Astrocyte of the cerebellum (primary cell): ENCODE results near the gene HDAC4.

ENCODE experiments used
- DNase-seq: peaks from one replicate; pipeline ENCODE4 v3.0.0-alpha.2; 2011; ENCODE audit warnings: low read depth
- H3K4me3 ChIP-seq: 2 replicates; pipeline ENCODE4 v1.5.1; 2011; ENCODE audit warnings: mild to moderate bottlenecking, low read depth, low read length, moderate library complexity
- in situ Hi-C: cut with HindIII; loops from 2 replicates; pipeline ENCODE4 v1.10.0; 2017; ENCODE audit warnings: low sequenced_read_pairs
- TF ChIP-seq, protein P1 (sequence below): IDR thresholded peaks from 2 replicates; pipeline ENCODE4 v1.5.1; 2012; ENCODE audit warnings: low read length, low read depth, moderate library complexity, mild to moderate bottlenecking; ENCODE audit errors: missing control alignments

Gene HDAC4

GRCh38 chr2:239262484-239263230 is 138.2 kb downstream of the HDAC4 start:
- in situ Hi-C loops, result loop anchor here (5.0 kb wide), 1 partner anchor 70 kb away; no protein-coding TSS in a partner anchor
- no peak for DNase-seq
- TF ChIP-seq, protein P1, sequence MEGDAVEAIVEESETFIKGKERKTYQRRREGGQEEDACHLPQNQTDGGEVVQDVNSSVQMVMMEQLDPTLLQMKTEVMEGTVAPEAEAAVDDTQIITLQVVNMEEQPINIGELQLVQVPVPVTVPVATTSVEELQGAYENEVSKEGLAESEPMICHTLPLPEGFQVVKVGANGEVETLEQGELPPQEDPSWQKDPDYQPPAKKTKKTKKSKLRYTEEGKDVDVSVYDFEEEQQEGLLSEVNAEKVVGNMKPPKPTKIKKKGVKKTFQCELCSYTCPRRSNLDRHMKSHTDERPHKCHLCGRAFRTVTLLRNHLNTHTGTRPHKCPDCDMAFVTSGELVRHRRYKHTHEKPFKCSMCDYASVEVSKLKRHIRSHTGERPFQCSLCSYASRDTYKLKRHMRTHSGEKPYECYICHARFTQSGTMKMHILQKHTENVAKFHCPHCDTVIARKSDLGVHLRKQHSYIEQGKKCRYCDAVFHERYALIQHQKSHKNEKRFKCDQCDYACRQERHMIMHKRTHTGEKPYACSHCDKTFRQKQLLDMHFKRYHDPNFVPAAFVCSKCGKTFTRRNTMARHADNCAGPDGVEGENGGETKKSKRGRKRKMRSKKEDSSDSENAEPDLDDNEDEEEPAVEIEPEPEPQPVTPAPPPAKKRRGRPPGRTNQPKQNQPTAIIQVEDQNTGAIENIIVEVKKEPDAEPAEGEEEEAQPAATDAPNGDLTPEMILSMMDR, result no peak
- H3K4me3 ChIP-seq, result no peak overlapping the region

- TF ChIP-seq, protein P1, result no peak
- no peak overlapping the region for H3K4me3 ChIP-seq
- in situ Hi-C loops, result loop anchor here (5.0 kb wide), 1 partner anchor 70 kb away; no protein-coding TSS in a partner anchor
- DNase-seq, result no peak
Observed at GRCh38 chr2:239261796-239262483, 138.9 kb downstream of the HDAC4 start.

GRCh38 chr2:239261356-239261755 is 139.5 kb downstream of the HDAC4 start:
- TF ChIP-seq, protein P1, result no peak
- no peak for DNase-seq
- no peak overlapping the region for H3K4me3 ChIP-seq
- in situ Hi-C loops, result loop anchor here (5.0 kb wide), 1 partner anchor 69 kb away; no protein-coding TSS in a partner anchor

GRCh38 chr2:239260546-239261327 is 140.1 kb downstream of the HDAC4 start:
- H3K4me3 ChIP-seq, result no peak overlapping the region
- no peak for DNase-seq
- TF ChIP-seq, protein P1, result no peak
- in situ Hi-C loops, result loop anchor here (5.0 kb wide), 1 partner anchor 68 kb away; no protein-coding TSS in a partner anchor

GRCh38 chr2:239259603-239260298 is 141.1 kb downstream of the HDAC4 start:
- in situ Hi-C loops, result loop anchor here (5.0 kb wide), 1 partner anchor 67 kb away; no protein-coding TSS in a partner anchor
- TF ChIP-seq, protein P1, result no peak
- no peak overlapping the region for H3K4me3 ChIP-seq
- no peak for DNase-seq
